DOHH2 (cell line): ENCODE measurements around the gene PIP5K1C.

Experiments used
- H3F3A ChIP-seq: fragments of 200-600 bp; sonication (generic), shearing (Covaris generic); 2 replicates; pipeline ENCODE4 v1.6.0; 2016; ENCODE audit warnings: antibody characterized with exemption, mild to moderate bottlenecking; ENCODE audit not compliant: control insufficient read depth, insufficient read depth
- H3K27ac ChIP-seq: fragments of 200-600 bp; sonication (generic); 2 replicates; pipeline ENCODE4 v1.5.1; 2014; ENCODE audit warnings: low read depth, mild to moderate bottlenecking, low read length, moderate library complexity
- H3K27me3 ChIP-seq: fragments of 200-600 bp; sonication (generic); 2 replicates; pipeline ENCODE4 v1.6.1; 2014; ENCODE audit warnings: mild to moderate bottlenecking, low read length, mixed read lengths; ENCODE audit not compliant: control insufficient read depth
- H3K36me3 ChIP-seq: fragments of 200-600 bp; sonication (generic); 2 replicates; pipeline ENCODE4 v1.6.1; 2014; ENCODE audit warnings: mild to moderate bottlenecking, low read length, moderate library complexity, mixed read lengths; ENCODE audit not compliant: control insufficient read depth
- H3K4me1 ChIP-seq: fragments of 200-600 bp; sonication (generic); 2 replicates; pipeline ENCODE4 v1.6.1; 2014; ENCODE audit warnings: mild to moderate bottlenecking, low read length, mixed read lengths; ENCODE audit not compliant: control insufficient read depth
- H3K4me2 ChIP-seq: fragments of 200-600 bp; sonication (generic); 2 replicates; pipeline ENCODE4 v1.6.0; 2014; ENCODE audit warnings: mild to moderate bottlenecking, low read length, moderate library complexity
- H3K4me3 ChIP-seq: fragments of 200-600 bp; sonication (generic); 2 replicates; pipeline ENCODE4 v1.5.1; 2014; ENCODE audit warnings: mild to moderate bottlenecking, low read length, mixed read lengths
- H3K79me2 ChIP-seq: fragments of 200-600 bp; sonication (generic); 2 replicates; pipeline ENCODE4 v1.6.1; 2014; ENCODE audit warnings: mild to moderate bottlenecking, low read length, mixed read lengths; ENCODE audit not compliant: control insufficient read depth
- H3K9me2 ChIP-seq: fragments of 200-600 bp; sonication (generic); replicated peaks from 2 replicates; pipeline ENCODE4 v1.6.1; 2014; ENCODE audit warnings: mild to moderate bottlenecking, low read length, mixed read lengths; ENCODE audit not compliant: control insufficient read depth
- H3K9me3 ChIP-seq: fragments of 200-600 bp; sonication (generic); 2 replicates; pipeline ENCODE4 v1.6.1; 2014; ENCODE audit warnings: antibody characterized with exemption, low read length, mixed read lengths; ENCODE audit not compliant: control insufficient read depth, insufficient read depth
- H4K20me1 ChIP-seq: fragments of 200-600 bp; sonication (generic); 2 replicates; pipeline ENCODE4 v1.6.0; 2014; ENCODE audit warnings: low read depth, mild to moderate bottlenecking, antibody characterized with exemption, low read length, moderate library complexity; ENCODE audit not compliant: control insufficient read depth, insufficient read depth
- EZH2phosphoT487 ChIP-seq: fragments of 200-600 bp; sonication (generic); IDR thresholded peaks from 2 replicates; pipeline ENCODE4 v1.6.1; 2017; ENCODE audit warnings: borderline replicate concordance, mild to moderate bottlenecking, antibody characterized with exemption, low read length, moderate library complexity, mixed read lengths
- TF ChIP-seq, protein P1 (sequence below): fragments of 200-600 bp; sonication (generic); IDR thresholded peaks from one replicate; pipeline ENCODE4 v1.5.1; 2014; ENCODE audit warnings: antibody characterized with exemption, mild to moderate bottlenecking, low read depth, low read length; ENCODE audit not compliant: poor library complexity, severe bottlenecking

Gene PIP5K1C

DNA sequence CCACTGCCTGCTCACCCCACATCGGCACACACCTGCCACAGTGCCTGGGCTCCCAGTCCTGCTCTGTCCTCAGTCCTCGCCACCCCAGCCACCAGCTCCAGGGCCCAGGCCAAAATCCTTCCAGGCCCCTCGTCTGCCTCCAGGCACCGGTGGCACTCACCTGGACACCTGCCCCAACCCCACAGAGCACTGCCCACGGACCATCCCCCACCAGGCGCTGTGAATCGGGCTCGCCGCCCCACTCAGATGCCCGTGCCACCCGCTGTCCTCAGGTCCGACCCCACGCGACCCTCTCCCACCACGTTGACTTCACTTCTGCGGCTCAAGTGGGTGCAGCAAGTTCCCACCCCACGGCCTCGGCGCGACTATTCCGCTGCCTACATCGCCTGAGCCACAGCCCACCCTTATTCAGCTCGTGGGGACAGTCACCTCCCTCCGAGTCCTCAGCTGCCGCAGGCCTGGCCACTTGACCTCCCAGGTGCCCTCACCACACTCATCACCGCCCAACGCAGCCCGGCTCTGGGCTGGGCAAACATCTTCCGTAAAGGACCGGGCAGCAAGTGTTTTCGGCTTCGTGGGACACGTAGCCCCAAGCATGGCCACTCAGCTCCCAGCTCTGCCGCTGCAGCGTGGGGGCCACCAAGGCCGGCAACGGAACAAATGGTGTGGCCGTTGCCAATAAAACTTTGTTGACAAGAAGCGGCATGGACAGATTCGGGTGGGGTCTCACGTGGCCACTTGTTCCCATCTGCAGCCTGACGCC lies 5.7 kb downstream of the PIP5K1C start:
- no peak overlapping the region for H3K4me3 ChIP-seq
- H3K9me2 ChIP-seq, result no peaks in the 10 kb centered on the region
- no peak overlapping the region for H3K27ac ChIP-seq
- H3K27me3 ChIP-seq, result no peaks in the 10 kb centered on the region
- H3K79me2 ChIP-seq, result peaks cover 25% of the 10 kb centered on the region
- H3K9me3 ChIP-seq, result no peaks in the 10 kb centered on the region
- no peak overlapping the region for H3K4me2 ChIP-seq
- peaks cover 16% of the 10 kb centered on the region for H4K20me1 ChIP-seq
- H3K36me3 ChIP-seq, result no peaks in the 10 kb centered on the region
- H3K4me1 ChIP-seq, result peaks cover 11% of the 10 kb centered on the region
- H3F3A ChIP-seq, result 0 out of 2 replicates have a peak, but pooled peaks cover 2% of the 10 kb centered on the region
- TF ChIP-seq EZH2phosphoT487, result no peak
- TF ChIP-seq, protein P1, sequence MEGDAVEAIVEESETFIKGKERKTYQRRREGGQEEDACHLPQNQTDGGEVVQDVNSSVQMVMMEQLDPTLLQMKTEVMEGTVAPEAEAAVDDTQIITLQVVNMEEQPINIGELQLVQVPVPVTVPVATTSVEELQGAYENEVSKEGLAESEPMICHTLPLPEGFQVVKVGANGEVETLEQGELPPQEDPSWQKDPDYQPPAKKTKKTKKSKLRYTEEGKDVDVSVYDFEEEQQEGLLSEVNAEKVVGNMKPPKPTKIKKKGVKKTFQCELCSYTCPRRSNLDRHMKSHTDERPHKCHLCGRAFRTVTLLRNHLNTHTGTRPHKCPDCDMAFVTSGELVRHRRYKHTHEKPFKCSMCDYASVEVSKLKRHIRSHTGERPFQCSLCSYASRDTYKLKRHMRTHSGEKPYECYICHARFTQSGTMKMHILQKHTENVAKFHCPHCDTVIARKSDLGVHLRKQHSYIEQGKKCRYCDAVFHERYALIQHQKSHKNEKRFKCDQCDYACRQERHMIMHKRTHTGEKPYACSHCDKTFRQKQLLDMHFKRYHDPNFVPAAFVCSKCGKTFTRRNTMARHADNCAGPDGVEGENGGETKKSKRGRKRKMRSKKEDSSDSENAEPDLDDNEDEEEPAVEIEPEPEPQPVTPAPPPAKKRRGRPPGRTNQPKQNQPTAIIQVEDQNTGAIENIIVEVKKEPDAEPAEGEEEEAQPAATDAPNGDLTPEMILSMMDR, result no peak

DNA sequence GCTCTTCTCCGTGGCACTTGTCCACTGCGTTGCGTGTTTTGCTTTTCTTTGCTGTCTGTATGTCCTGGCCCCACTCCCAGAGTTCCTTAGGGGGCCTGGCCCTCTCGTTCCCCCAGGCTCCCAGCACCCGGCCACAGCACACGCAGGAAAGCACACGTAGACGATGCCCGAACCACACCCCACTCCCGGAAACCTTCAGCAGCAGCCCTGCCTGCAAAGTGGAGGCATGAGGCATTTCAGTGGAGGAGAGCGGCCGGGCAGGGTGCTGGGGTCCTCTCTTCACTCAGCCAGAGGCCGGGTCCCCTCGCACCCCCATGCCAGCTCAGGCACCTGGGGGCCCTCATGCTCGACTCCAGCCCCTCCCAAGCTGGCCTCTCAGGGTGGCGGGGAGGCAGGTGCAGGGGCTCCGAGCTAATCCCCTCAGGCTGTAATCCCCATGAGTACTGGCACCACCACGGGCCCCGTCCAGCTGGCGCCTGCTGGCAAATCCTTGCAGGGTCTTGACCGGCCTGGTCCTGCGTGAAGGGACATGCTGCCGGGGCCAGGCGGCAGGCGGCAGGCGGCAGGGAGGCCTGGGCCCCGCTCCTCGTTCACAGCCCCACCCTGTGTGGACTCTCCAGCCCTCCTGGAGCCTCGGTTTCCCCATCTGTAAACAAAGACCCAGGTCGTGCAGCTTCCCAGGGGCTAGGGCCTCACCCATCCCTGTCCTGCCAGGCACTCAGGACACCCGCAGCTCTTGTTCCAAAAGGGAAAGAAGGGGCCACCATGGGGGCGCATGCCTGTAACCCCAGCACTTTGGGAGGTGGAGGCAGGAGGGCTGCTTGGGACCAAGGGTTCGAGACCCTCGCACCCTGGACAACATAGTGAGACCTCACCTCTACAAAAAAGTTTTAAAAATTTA lies 7.0 kb downstream of the PIP5K1C start:
- Histone ChIP-seq H3K36me3 (no peaks in the 10 kb centered on the region), H3K9me3 (no peaks in the 10 kb centered on the region), H3K79me2 (peaks cover 19% of the 10 kb centered on the region), H3K4me3 (no peak overlapping the region), H3K27me3 (peaks cover 2% of the 10 kb centered on the region), H3K4me2 (no peak overlapping the region), H3F3A (0 out of 2 replicates have a peak, but pooled peaks cover 2% of the 10 kb centered on the region), H4K20me1 (peaks cover 20% of the 10 kb centered on the region), H3K27ac (no peak overlapping the region), H3K4me1 (peaks cover 6% of the 10 kb centered on the region), H3K9me2 (no peaks in the 10 kb centered on the region)
- TF ChIP-seq EZH2phosphoT487, result no peak
- TF ChIP-seq, protein P1, result no peak

DNA sequence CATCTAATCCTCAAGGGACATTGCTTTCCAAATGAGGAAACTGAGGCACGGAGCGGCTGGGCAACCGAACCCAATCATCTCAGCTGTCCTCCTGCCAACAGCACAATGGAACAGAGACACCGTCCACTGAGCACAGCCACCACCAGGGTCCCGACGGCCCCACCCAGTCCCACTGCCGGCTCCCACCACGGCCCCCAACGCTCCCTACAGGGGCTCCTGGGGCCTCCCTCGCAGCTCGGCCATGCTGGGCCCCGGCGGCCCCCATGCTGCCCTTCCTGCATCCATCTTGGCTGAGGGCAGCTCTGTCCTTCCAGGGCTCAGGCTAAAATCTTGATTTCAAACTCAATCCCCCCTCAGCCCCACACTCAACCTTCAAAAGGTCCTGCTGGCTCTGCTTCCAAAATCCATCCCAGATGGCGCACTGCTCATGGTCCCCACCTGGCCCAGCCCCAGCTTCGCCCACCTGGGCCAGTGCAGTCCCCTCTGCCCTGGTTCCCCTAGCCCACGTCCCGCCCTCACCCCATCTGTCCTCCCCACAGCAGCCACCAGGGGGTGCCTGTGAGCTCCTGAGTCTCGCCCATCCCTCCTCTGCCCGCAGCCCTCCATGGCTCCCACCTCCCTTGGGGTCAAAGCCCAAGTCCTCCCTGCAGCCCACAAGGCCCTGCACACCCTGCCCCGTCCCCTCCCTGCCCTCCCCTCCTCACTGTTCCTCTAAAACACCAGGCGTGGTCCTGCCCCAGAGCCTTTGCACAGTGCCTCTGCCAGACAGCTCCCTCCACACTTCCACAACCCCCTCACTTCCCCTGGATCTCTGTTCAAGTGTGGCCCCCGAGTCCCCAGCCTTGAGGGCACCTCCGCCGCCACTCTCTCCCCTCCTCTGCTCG lies 7.9 kb downstream of the PIP5K1C start:
- Histone ChIP-seq H3K79me2 (peaks cover 17% of the 10 kb centered on the region), H3K9me2 (no peaks in the 10 kb centered on the region), H3F3A (0 out of 2 replicates have a peak, but pooled peaks cover 2% of the 10 kb centered on the region), H3K4me2 (no peak overlapping the region), H3K4me3 (no peak overlapping the region), H3K4me1 (peaks cover 14% of the 10 kb centered on the region), H4K20me1 (peaks cover 16% of the 10 kb centered on the region; the same call in 1 of the 2 replicates), H3K27ac (no peak overlapping the region), H3K27me3 (peaks cover 6% of the 10 kb centered on the region), H3K9me3 (no peaks in the 10 kb centered on the region), H3K36me3 (no peaks in the 10 kb centered on the region)
- TF ChIP-seq EZH2phosphoT487, result no peak
- TF ChIP-seq, protein P1, result peak; percentile 77
